Activated CD4-positive, alpha-beta T cell treated with anti-CD3 and anti-CD28 coated beads, Interleukin-2, amount 50 U/mL, for 16 hours (primary cell): ENCODE data around the gene ASCC3.
"Not testable (repeated sequence)": the region's sequence is repeated elsewhere in the genome, so short reads cannot be mapped to it uniquely, and the experiment has no call there.

Source experiments
- DNase-seq: peaks from one replicate; pipeline ENCODE4 v3.0.0-alpha.2; 2020

ASCC3 gene

DNA sequence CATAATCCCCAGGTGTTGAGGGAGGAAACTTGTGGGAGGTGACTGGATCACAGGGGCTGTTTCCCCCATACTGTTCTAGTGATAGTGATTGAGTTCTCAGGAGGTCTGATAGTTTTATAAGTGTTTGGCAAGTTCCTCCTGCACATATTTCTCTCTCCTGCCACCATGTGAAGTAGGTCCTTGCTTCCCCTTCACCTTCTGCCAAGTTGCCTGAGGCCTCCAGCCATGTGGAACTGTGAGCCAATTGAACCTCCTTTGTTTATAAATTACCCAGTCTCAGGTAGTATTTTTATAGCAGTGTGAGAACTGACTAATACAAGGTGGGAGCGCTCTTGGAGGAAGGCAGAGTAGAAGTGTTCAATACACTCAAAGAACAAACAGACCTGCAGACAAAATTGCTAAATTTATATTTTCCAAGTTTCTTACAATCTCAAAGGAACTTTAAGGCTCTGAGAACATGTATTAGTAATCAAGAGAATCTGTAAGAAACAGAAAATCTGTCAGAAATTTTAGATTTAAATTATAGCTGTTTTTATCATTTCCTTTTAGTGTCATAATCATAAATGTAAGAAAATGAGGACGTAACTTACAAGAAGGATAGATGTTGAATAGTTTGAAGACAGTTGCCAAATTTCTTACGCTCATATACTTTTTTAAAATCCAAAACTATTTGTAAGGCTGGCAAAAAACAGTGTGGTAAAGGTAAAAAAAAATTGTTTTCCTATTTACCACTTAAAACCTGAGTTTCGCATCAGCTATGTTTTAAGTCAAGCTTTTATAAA lies 77.7 kb downstream of the ASCC3 start:
- no peak for DNase-seq

DNA sequence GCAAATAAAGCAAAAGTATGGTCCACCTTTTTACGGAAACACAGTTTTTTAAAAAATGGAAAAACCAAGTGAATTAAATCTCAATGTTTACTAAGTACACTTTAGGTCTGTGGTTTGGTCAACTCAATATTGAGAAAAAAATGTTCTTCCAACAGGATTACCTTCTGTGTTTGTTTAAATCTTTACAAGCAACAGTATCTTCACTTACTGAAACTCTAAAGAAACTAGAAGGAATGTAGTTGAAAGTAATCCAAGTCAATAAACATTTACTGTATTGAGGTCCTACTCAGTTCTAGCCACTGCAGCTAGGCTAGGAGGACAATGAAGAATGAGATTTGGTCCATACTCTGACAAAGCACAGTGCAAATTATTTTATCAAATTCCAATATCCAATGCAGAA lies 80.1 kb downstream of the ASCC3 start:
- no peak for DNase-seq

DNA sequence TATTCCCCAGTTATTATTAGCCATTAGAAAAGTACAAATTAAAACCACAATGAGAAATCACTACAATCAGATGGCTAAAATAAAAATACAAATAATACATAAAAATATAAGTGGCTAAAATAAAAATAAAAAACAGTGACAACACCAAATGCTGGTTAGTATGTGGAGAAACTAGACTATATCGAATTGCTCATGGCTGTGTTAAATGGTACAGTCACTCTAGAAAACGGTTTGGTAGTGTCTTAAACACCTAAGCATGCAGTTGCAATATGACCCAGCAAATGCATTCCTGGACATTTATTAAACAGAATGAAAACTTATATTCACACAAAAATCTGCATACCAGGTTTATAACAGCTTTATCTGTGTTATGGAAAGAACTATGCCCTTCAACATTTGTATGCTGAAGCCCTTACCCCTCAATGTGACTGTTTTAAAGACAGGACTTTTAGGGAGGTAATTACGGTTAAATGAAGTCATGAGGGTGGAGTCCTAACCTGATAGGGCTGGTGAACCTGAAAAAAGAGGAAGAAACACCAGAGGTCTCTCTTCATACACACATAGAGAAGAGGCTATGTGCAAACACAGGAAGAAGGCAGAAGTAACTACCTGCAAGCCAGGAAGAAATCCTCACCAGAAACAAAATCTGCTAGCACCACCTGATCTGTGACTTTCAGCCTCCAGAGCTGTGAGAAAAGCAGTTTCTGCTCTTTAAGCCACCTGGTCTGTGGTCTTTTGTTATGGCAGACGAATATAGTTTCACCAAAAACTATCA lies 84.9 kb downstream of the ASCC3 start:
- DNase-seq = no peak

DNA sequence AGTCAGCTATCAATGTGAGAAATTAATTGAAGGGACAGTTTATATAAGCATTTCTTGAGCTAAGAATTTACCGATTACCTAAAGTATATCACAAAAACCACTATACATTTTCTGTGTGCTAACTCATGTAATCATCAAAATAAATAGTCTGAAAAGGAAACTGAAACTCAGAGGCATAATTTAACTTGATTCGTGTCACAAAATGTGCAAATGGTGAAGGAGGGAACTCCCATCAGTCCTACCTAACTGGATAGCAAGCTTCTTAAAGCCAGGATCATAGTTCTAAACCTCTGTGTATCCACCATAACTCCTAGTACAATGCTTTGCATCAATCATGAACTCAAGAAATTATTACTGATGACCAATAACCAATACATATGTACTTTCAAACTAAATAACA lies 91.0 kb downstream of the ASCC3 start:
- DNase-seq = no peak

DNA sequence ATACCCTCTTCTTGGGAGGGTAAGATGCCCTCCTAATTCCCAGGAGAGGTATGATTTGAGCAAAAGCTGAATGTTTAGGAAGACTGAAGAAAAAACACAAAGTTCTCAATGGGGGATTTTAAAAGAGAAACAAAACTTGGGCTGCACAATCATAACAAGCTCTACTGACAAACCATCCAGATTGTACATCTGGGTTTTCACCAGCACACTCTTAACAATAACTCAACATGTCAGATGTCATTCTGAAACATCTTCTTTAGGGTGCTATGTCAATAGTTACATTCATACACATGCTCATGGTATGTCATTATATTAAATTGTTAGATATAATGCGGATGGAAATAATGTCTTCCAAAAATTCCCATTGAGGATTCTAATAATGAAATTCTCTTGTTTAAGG lies 95.1 kb downstream of the ASCC3 start:
- no peak for DNase-seq

DNA sequence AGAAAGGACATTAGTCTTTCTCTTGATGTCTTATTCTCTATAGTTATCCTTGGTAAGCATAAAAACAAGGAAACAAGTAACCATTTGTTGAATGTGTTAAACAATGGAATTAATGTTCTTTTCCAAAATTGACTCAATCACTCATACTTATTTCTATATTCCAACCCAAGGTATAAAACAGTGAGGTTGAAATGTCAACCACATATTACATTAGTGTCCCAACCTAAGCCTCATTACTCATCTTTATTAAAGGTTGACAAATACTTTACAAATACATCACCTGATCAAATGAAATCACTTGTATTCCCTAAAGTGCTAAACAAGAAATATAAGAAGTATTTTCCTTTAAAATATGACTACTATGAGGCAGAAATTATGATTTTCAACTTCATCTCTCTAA lies 100.5 kb downstream of the ASCC3 start:
- no peak for DNase-seq

DNA sequence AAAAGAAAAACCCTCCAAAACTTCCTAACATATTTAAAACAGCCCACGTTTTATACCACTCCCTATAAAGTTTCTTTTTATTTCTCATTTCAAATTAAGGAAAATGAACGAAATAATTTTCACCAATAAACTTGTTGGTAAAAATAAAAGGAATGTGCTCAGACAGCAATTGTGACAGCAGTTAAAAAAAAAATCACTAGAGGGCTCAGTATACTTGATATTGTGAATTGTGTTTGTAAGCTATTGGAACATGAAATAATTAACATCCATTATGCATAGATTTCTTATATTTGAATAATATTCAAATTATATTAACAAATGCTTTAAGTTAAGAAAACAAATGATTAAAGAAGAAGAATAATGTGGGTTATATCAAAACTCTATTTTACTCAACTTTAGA lies 105.5 kb downstream of the ASCC3 start:
- no peak for DNase-seq

DNA sequence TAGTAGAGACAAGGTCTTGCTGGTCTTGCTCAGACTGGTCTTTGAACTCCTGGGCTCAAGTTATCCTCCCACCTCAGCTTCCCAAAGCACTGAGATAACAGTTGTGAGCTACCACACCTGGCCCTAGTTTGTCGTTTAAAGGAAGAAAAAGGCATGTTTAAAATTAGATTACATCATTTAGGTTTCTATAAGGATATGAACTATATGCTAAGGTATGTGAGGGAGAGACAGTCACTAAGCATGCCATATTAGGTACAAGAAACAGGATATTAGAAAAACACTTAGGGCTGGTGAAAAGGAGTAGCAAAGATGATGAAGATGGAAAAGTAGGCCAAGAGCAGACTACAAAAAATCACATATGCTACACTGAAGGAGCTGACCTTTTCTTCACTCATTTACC lies 106.4 kb downstream of the ASCC3 start:
- DNase-seq = no peak

DNA sequence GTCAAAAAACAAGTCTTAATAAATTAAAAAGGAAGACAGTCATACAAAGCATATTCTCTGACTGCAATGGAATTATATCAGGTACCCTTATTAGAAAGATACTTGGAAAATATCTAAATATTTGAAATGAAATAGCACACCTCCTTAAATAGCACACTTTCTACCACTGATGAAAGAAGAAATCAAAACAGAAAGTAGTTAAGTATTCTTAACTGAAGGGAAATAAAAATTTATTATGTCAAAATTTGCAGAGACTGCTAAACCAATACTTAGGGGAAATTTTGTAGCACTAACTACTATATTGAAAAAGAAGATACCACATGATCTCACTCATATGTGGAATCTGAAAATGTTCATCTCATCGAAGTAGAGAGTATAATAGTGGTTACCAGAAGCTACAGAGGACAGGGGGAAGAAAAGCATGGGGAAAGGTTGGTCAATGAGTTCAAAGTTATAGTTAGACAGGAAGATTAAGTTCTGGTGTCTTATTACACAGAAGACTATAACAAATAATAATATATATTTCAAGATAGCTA lies 112.2 kb downstream of the ASCC3 start:
- DNase-seq = no peak

DNA sequence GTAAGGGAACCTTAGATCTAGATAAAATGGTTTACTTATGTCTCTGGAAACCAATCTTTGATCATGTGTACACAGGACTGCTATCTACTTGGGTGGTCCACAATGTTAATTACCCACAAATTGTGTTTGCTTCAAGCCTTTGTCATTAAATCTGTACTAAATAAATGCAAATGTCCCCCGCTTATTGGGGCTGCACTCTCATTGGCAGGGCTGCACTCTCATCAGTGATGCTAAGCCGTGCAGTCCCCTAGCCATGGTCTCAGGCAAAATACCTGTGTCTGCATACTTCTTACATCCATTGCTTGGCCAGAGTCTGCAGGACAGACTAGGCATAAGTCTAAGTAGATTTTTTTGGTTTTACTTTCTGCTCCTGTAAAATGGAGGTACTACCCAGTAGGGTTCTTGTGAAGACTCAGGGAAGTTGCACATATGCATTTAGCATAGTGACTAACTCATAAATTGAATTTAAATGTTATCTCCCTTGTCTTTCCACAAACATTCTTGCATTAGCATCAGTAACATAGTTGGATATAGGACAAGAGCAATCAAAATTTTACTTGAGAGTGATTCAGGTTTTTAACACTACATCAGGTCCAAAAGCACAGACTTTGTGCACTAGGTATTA lies 117.4 kb downstream of the ASCC3 start:
- no peak for DNase-seq

DNA sequence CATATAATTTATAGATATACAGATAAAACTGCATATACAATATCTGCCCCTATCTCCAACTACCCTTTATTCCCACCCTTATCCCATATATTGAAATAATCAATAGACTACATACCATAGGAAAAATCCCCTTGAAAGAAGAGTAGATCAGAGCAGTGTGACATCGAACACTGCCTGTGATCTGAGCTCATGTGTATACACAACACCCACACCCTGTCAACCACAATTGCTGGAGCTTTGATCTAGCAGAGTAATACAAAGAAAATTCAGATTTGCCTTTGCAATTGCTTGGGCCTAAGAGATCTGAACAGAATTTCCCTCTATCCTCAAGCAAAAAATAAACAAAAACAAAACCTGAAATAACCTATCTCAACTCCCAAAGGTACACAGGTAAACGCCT lies 119.3 kb downstream of the ASCC3 start:
- DNase-seq = no peak

DNA sequence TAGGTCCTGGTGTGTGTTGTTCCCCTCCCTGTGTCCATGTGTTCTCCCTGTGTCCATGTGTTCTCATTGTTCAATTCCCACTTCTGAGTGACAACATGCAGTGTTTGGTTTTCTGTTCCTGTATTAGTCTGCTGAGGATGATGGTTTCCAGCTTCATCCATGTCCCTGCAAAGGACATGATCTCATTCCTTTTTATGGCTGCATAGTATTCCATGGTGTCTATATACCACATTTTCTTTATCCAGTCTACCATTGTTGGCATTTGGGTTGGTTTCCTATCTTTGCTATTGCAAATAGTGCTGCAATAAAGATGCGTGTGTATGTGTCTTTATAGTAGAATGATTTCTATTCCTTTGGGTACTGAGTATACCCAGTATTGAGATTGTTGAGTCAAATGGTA lies 122.7 kb downstream of the ASCC3 start:
- DNase-seq = not testable (repeated sequence)

DNA sequence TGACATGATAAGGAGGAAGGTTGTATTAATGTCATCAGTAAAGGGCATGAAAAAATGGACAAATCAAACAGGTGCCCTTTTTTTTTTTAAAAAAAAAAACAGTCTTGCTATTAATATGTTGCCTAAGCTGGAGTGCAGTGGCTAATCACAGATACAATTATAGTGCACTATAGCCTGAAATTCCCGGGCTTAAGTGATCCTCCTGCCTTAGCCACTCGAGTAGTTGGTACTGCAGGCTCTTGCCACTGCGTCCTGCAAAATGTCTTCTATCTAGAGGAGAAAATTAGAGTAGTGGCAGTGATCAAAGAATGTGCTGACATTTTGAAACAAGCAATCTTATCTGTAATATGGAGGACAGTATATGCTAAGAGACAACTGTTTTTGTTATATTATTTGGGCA lies 127.7 kb downstream of the ASCC3 start:
- DNase-seq = no peak

DNA sequence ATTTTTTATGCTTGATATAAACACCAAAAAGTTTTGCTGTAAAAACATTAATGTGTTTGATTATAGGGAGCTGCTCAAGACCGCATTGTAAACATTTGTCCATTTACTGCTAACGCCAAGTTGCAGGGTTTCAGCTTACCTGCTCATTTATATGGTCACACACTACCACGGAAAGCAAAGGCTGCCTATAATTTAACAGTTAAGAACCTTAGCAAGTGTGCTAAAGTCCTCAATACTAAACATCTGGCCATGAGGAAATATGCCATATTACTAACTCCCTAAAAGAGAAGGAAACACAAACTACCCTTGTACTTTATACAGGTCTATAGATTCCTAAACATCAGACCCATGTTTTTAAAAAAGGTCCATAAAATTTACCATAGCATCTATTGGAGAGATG lies 129.5 kb downstream of the ASCC3 start:
- DNase-seq = no peak

DNA sequence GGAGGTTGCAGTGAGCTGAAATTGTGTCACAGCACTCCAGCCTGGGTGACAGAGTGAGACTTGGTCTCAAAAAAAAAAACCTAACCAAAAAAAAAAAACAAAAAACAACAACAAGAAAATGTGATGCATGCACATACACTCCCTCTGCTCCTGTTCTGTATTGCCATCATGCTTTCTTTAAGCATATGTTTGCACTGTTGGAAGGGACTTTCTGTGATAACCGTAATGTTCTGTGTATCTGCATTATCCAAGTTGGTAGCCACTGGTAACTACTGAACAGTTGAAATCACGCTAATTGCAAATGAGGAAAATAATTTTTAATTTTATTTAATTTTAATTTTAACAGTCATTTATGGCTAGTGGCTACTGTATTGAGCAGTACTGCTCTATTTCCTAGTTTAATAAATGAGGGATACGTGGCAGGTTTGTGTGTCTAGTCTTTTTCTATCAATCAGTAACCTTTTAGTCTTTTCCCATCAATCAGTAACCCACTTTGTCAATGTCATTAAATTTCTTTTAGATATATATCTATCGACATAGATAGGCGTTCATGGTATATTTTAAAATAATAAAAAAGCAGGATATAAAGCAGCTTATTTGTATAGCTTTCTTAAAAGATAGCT lies 135.6 kb downstream of the ASCC3 start:
- no peak for DNase-seq

DNA sequence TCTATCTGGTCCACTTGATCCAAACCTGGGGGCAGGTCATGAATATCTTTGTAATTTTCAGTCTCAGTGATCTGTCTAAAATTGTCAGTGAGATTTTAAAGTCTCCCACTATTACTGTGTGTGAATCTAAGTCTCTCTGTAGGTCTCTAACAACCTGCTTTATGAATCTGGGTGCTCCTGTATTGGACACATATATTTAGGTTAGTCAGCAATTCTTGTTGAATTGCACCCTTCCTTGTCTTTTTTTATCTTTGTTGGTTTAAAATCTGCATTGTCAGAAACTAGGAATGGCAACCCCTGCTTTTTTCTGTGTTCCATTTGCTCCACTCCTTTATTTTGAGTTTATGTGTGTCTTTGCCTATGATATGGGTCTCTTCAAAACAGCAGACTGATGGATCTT lies 140.7 kb downstream of the ASCC3 start:
- DNase-seq = no peak

DNA sequence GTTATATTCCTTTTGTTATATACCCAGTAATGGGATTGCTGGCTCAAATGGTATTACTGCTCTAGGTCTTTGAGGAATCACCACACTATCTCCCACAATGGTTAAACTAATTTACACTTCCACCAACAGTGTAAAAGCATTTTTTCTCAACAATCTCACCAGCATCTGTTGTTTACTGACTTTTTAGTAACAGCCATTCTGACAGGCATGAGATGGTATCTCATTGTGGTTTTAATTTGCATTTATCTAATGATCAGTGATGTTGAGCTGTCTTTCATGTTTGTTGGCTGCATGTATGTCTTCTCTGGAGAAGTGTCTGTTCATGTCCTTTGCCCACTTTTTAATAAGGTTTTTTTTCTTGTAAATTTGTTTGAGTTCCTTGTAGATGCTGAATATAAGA lies 143.4 kb downstream of the ASCC3 start:
- DNase-seq = not testable (repeated sequence)

DNA sequence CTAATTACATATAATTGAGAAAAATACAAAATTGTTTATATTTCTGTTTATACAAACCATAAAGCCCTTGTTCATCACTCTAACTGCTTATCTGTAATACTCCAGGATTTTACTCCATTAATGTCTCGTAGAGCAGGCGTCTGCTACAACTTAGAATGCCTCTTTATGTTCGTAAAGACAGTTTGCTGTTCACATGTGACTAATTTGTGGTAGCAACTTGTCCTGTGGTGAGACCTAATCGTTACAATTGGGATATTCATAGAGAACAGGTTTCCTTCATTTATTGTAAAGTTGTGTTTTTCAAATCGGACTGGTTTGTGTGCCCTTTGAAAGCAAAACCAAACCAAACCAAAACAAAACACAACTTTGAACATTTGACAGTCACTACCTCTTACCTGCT lies 149.7 kb downstream of the ASCC3 start:
- DNase-seq = no peak

DNA sequence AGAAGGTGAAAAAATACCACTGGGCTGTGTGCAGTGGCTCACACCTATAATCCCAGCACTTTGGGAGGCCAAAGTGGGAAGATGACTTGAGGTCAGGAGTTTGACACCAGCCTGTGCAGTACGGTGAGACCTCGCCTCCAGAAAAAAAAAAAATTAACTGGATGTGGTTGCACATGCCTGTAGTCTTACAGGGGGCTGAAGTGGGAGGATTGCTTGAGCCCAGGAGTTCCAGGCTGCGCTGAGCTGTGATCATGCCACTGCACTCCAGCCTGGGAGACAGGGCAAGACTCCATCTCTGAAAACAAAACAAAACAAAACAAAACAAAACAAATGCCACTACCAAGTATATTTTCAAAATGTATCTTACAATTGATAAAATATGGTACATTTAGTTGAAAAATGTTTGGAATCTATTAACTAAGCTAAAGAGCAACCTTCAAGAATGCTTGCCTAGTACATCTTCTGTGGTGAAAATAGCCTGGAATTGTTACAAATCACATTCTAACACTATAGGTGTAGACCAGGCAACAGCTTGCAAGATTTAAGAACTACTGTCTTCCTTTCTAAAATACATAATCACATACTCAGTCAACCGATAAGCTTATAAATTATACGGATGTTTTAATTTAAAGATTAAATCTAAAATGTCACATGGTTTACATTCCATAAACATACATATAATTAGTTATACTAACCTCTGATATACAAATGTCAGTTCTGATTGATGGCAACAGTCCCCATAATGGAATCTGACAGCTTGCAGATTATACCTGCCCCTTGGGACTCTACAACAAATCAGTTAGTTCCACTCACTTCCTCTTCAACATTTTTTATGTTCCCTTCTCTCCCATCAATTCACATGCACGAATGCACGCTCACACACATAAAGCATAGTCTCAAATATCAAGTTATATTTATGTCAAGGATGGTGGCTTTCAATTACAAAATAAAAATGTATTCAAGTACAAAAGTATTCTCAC lies 150.8 kb downstream of the ASCC3 start:
- no peak for DNase-seq

DNA sequence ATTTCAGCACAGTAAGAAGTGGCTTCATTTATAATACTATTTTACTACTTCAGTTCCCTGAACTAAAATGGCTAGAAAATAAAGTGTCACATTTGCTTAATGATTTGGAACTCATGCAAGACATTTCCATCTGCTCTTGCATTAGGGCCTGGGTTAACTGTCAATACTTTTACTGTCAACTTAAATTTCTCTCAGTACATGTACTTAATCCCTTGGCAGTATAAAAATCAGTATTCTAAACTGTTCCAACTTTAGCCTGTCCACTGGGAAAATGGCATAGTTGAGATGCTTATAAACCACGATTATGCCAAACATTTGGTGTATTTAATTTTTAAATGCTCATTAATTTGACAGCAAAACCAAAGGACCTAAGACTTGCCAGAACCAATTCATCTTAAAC lies 154.5 kb downstream of the ASCC3 start:
- DNase-seq = no peak

DNA sequence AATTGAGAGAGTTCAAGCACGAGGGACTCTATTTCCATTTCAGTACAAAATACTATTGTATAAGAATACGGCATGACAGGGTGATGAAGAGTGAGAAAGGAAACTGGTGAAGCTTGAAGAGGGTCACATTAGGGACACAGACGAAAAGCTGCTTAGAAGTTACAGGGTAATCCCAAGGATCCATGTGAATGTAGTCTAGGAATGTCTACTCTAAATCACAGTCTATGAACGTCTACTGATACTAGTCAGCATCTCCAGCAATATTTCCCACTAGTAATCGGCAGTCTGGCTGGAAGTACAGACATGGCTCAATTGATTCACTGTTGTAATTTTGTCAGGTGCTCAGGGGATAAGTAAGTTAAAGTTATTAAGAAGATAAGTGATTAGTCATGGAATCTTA lies 156.4 kb downstream of the ASCC3 start:
- no peak for DNase-seq

DNA sequence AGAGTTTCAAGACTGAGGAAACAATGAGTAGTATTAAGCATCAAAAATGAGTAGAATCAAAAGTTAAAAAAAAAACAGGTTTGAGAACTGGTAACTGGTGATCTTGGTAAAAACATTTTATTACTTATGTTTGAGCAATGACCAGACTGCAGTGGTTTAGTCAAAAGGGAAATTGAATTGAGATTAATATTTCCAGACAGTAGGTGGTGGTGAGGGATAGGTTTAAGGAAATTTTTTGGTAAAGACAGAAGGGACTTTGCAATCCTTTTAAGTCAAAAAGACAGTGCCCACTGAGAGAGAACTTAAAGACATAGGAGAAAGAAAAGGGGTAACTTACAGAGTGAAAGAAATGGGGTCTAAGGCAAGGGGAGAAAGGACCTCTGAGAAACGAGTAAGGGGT lies 156.9 kb downstream of the ASCC3 start:
- no peak for DNase-seq
